ENCODE measurements around the gene KRTAP12-2. TPM values are rescaled to one million over a fixed set of nuclear protein-coding genes. Genes with fewer than 3 reads are reported as not detected.

KRTAP12-2 gene
- total and polyA plus RNA-seq, 3 donors from 2014 or later: 0.79 TPM; not detected in 2

DNA sequence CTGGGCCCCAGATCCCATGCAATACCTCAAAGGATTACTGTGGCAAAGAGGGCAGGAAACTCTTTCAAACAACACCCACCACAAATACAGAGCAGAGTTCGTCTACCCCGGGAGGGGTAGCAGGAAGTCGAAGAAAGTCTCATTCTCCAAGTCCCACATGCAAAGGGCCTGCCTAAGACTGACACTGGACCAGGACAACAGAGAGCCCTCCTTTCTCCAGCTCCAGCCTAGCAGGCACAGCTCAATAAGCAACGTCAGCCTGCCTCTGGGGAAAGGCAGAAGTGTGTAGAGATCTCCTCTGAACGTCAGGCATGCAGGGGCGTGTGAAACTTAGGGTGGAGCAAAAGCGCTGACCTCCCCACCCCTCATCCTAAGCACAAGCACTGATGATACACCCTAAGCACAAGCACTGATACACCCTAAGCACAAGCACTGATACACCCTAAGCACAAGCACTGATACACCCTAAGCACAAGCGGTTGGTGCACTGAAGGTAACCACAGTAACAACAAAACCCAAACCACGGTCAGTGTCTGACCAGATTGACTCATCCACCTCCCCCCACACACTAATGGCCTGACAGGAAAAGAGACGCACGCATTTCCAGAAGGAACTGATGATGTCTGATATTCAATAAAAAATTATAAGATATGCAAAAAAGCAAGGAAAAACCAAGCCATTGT, 7.7 kb downstream of the KRTAP12-2 start:
- Histone ChIP-seq H3K27me3 (no peaks in the 10 kb centered on the region), H3K27ac (no peak overlapping the region), H3K9me3 (no peaks in the 10 kb centered on the region), H3K4me1 (no peaks in the 10 kb centered on the region), H3K4me3 (no peak overlapping the region), H3K36me3 (ENCODE audit: low read depth, missing control alignments) (no peaks in the 10 kb centered on the region)
- TF ChIP-seq, protein P1, sequence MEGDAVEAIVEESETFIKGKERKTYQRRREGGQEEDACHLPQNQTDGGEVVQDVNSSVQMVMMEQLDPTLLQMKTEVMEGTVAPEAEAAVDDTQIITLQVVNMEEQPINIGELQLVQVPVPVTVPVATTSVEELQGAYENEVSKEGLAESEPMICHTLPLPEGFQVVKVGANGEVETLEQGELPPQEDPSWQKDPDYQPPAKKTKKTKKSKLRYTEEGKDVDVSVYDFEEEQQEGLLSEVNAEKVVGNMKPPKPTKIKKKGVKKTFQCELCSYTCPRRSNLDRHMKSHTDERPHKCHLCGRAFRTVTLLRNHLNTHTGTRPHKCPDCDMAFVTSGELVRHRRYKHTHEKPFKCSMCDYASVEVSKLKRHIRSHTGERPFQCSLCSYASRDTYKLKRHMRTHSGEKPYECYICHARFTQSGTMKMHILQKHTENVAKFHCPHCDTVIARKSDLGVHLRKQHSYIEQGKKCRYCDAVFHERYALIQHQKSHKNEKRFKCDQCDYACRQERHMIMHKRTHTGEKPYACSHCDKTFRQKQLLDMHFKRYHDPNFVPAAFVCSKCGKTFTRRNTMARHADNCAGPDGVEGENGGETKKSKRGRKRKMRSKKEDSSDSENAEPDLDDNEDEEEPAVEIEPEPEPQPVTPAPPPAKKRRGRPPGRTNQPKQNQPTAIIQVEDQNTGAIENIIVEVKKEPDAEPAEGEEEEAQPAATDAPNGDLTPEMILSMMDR (IDR thresholded peaks at IDR 0.05): no peak
- no peak for TF ChIP-seq POLR2A (IDR thresholded peaks at IDR 0.05)
- no peak for DNase-seq
- intact Hi-C loops (cut with DNase I; ENCODE audit: low total_unique reads): no loop called here
- 70 to 77% methylated on average over 10 to 11 of the region's 11 CpGs for WGBS, 2 donors

DNA sequence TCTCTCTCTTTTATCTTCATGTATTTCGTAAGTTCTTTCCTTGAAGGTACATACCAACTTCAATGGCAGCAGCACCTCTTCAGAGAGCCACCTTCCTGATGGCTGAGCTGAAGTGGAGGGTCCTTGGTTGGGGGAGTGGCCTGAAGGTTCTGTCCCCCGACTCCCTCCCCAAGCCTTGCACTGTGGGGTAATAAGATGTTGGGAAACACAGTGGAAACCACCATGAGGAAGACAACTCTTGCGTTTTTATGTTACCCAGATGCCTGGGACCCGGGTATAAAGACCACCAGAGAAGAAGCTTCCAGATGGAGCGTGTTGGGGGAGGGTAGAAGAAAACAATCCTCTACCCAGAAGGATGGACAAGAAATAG, 8.2 kb downstream of the KRTAP12-2 start:
- Histone ChIP-seq H3K4me1 (no peaks in the 10 kb centered on the region), H3K36me3 (ENCODE audit: low read depth, missing control alignments) (no peaks in the 10 kb centered on the region), H3K27ac (no peak overlapping the region), H3K4me3 (no peak overlapping the region), H3K9me3 (no peaks in the 10 kb centered on the region), H3K27me3 (no peaks in the 10 kb centered on the region)
- DNase-seq: no peak
- no peak for TF ChIP-seq POLR2A (IDR thresholded peaks at IDR 0.05)
- TF ChIP-seq, protein P1 (IDR thresholded peaks at IDR 0.05): no peak
- intact Hi-C loops (cut with DNase I; ENCODE audit: low total_unique reads): no loop called here
- WGBS, 2 donors: 81 to 82% methylated on average over 5 of the region's 5 CpGs

DNA sequence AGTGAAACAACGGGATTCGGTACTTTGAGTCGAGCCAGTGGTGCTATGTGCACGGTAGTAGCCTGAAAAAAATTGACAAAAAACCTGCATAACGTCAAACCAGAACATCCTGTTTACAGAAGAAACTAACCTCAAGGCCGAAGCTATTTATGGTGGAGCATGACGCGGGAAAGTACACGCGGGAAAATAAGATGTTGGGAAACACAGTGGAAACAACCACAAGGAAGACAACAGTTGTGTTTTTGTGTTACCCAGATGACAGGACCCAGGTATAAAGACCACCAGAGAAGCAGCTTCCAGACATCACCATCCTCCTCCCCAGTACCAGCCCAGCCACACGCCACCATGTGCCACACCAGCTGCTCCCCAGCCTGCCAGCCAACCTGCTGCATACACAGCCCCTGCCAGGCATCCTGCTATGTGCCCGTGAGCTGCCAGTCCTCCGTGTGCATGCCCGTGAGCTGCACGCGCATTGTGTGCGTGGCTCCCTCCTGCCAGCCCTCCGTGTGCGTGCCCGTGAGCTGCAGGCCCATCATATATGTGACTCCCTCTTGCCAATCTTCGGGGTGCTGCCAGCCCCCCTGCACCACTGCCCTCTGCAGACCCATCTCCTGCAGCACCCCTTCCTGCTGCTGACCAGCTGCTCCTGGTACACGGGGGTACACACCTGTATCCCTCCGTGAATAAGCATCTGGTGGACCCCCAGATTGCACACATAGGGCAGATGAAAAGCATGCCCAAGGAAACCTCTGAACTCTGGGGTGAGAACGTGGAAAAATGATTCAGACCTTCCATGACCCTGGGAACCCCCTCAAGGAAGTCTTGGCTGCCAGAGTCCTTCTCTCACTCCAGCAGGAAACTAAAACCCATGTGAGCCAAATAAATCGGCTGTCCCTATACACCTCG, 8.8 kb downstream of the KRTAP12-2 start, which contains the start of gene KRTAP12-3:
Gene KRTAP12-3, plus strand, starts transcription at position 298 of the 906 bp plus-strand sequence. Its CDS starts 48 bp downstream, at position 346.
- no peaks in the 10 kb centered on the region for H3K27me3 ChIP-seq
- intact Hi-C loops (cut with DNase I; ENCODE audit: low total_unique reads): no loop called here
- no peaks in the 10 kb centered on the region for H3K9me3 ChIP-seq
- TF ChIP-seq POLR2A (IDR thresholded peaks at IDR 0.05): no peak
- TF ChIP-seq, protein P1 (IDR thresholded peaks at IDR 0.05): no peak
- 80% methylated on average over 24 to 26 of the region's 26 CpGs for WGBS, 2 donors
- H3K4me1 ChIP-seq: no peaks in the 10 kb centered on the region
- H3K36me3 ChIP-seq (ENCODE audit: low read depth, missing control alignments): no peaks in the 10 kb centered on the region
- no peak within 1 kb of the TSS for H3K27ac ChIP-seq
- no peak for DNase-seq
- H3K4me3 ChIP-seq: no peak within 1 kb of the TSS

DNA sequence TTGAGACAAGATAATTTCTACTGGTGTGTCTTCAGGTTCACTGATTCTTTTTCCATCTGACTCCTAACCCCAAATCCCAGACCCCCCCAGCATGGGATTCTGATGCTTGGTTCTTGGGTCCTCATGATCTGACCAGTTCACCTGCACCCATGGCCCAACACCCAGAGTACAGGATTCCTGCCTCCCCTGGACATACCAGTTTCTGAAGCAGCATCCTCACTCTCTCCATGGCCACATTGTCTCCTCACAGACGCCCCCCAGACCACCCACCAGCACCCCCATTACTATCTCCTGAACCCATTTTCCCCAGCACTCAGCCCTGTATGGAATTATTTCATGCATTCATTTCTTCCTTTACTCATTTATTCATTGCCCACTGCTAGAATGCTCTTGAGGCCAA, 9.9 kb downstream of the KRTAP12-2 start:
- H3K36me3 ChIP-seq (ENCODE audit: low read depth, missing control alignments): no peaks in the 10 kb centered on the region
- DNase-seq: no peak
- intact Hi-C loops (cut with DNase I; ENCODE audit: low total_unique reads): no loop called here
- 48 to 53% methylated on average over 1 of the region's 1 CpG for WGBS, 2 donors
- no peaks in the 10 kb centered on the region for H3K27me3 ChIP-seq
- H3K9me3 ChIP-seq: no peaks in the 10 kb centered on the region
- TF ChIP-seq, protein P1 (IDR thresholded peaks at IDR 0.05): no peak
- no peak for TF ChIP-seq POLR2A (IDR thresholded peaks at IDR 0.05)
- H3K27ac ChIP-seq: no peak overlapping the region
- no peaks in the 10 kb centered on the region for H3K4me1 ChIP-seq
- no peak overlapping the region for H3K4me3 ChIP-seq
